Adipose tissue (tissue), 3 donors: ENCODE results near the gene TBC1D14. TPM values are rescaled to one million over a fixed set of nuclear protein-coding genes. Genes with fewer than 3 reads are reported as not detected.
A peak's percentile ranks its signal among the peaks of the same experiment; 100 is the strongest.
"Not testable (repeated sequence)": the region's sequence is repeated elsewhere in the genome, so short reads cannot be mapped to it uniquely, and the experiment has no call there.

ENCODE experiments used
- H3K27ac ChIP-seq: one replicate; pipeline ENCODE4 v1.5.1; 2013; ENCODE audit warnings: low read depth, low read length
- WGBS, 3 donors: extraction: QIAGEN DNeasy Blood & Tissue Kit; methylation state at CpG; one replicate each; pipeline ENCODE4 v1.1.7; 2013; 5-methylcytosine and 5-hydroxymethylcytosine counted together
- polyA plus RNA-seq, 3 donors: library from polyadenylated mRNA; stranded (reverse); fragments of 200-250 nt; gene quantifications; one replicate each; pipeline ENCODE4 v1.2.3, GENCODE V29; 2013
- donor health status: healthy with polysubstance abuse.
- donor health status: Bipolar disorder and iron deficiency.
- donor health status: healthy.

Gene TBC1D14
- polyA plus RNA-seq, 3 donors: 12.2 to 22.9 (median 22.9) TPM

GRCh38 chr4:6974138-6974848, 64.7 kb downstream of the TBC1D14 start:
- no peak overlapping the region for H3K27ac ChIP-seq
- WGBS, 3 donors: 21 to 29% (median 22%) methylated on average over 7 of the region's 7 CpGs

DNA sequence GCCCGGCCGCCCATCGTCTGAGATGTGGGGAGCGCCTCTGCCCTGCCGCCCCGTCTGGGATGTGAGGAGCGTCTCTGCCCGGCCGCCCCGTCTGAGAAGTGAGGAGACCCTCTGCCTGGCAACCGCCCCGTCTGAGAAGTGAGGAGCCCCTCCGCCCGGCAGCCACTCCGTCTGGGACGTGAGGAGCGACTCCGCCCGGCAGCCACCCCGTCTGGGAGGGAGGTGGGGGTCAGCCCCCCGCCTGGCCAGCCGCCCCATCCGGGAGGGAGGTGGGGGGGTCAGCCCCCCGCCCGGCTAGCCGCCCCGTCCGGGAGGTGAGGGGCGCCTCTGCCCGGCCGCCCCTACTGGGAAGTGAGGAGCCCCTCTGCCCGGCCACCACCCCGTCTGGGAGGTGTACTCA, 68.2 kb downstream of the TBC1D14 start:
- not testable (repeated sequence) for H3K27ac ChIP-seq
- WGBS, 3 donors: 95 to 100% methylated on average over 3 to 14 of the region's 33 CpGs; no CpG with 5 or more reads in 1 of the 3 donors

GRCh38 chr4:6983544-6984142, 74.0 kb downstream of the TBC1D14 start:
- no peak overlapping the region for H3K27ac ChIP-seq
- WGBS, 3 donors: 60 to 83% (median 76%) methylated on average over 4 of the region's 4 CpGs

GRCh38 chr4:6984612-6985425, 75.2 kb downstream of the TBC1D14 start:
- WGBS, 3 donors: 65 to 89% (median 88%) methylated on average over 13 of the region's 13 CpGs

DNA sequence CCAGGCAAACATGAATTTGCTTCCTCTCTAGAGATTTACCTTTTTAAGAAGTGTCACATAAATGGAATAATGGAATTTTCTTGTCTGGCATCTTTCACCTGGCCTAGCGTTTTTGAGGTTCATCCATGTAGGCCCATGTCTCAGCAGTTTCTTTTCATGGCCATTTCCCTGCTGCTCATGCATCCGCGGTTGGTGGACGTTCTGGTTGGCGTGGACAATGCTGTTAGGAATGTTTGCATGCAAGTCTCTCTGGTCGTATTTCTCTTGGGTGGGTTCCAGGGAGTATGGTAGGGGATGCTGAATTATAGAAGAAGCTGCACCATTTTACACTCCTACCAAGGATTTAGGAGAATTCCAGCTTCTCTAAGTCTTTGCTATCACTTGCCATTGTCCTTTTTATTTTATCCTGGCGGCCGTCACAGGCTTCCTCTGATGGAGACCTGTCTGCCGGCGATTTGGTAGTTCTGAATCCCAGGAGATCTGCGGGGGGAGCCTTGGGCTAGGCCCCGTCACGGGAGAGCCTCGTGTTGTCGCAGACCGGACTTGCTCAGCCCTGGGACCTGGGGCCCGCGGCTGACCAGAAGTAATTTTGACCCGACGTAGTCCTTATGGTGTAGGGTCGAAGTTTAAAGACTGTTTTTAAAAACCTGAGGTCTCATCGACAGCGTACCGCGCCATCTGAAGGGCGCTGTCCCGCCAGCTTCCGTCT, 76.6 kb downstream of the TBC1D14 start:
- peak overlapping the region; percentile 58 for H3K27ac ChIP-seq
- 5 to 6% (median 5%) methylated on average over 28 of the region's 28 CpGs for WGBS, 3 donors

More at GRCh38 chr4:6984612-6985425, 75.2 kb downstream of the TBC1D14 start:
- no peak overlapping the region for H3K27ac ChIP-seq

DNA sequence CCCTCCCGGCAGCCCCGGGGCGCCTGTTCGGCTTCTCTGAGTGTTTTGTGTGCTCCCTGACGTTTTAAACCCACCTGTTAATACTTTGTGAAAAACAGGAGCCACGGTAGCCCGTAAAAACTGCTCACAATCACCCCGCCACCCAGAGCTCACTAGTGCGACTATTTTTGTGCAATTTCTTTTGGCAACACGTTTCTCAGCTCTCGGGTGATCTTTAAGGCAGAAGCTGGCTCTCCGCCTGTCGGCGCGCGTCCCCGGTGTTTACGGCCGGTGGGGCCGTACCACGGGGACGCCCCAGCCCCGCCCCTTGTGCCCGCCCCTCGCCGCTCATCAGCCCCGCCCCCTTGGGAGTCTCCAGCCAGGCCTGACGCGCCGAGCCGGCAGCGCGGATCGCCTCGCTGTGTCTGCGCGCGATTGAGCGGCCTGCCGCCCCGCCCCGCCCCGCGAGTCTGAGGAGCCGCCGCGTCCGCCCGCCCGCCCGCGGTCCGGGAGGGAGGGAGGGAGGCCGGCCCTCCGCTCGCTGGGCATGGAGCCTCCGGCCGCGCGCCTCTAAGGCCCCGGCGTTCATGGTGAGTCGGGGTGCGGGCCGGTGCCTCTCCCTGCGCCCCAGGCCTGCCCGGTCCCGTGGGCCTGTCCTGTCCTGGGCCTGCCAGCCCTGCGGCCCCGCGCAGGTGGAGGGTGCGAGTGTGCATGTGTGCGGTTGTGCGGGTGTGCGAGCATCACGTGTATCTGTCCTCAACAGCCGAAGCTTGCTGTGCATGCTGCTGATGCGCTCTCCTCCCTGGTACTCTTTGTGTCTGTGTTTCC, 77.4 kb downstream of the TBC1D14 start:
- 0% methylated on average over 46 to 73 of the region's 78 CpGs for WGBS, 3 donors
- H3K27ac ChIP-seq: peak overlapping the region; percentile 58

GRCh38 chr4:6987588-6987961, 77.9 kb downstream of the TBC1D14 start:
- H3K27ac ChIP-seq: no peak overlapping the region

GRCh38 chr4:6988016-6988715, 78.5 kb downstream of the TBC1D14 start:
- 59 to 67% (median 62%) methylated on average over 13 of the region's 13 CpGs for WGBS, 3 donors
- no peak overlapping the region for H3K27ac ChIP-seq

More at GRCh38 chr4:6987588-6987961, 77.9 kb downstream of the TBC1D14 start:
- WGBS, 3 donors: 2 to 5% (median 4%) methylated on average over 17 of the region's 17 CpGs

- no peak overlapping the region for H3K27ac ChIP-seq
- 74 to 80% (median 79%) methylated on average over 10 of the region's 10 CpGs for WGBS, 3 donors
Measured at GRCh38 chr4:6989331-6989923, 79.8 kb downstream of the TBC1D14 start.

DNA sequence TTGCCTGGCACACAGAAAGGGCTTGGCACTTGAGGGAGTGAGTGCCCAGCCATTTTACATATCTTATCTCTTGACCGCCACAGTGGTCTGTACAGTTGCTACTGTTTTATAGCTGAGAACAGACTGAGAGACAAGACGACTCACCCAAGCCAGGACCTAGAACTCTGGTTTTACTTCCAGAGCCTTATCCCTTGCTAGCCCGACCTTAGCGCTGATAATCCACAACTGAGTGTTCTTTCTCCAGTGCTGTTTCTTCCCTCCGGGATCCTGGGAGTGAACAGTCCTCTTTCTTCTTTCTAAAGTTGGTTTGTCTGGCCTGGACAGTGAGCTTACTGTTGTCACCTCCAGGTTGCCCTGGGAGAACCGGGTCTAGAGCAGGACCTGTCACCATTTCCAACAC, 81.0 kb downstream of the TBC1D14 start:
- no peak overlapping the region for H3K27ac ChIP-seq
- WGBS, 3 donors: 73 to 92% (median 89%) methylated on average over 6 of the region's 6 CpGs

GRCh38 chr4:6991249-6991648, 81.6 kb downstream of the TBC1D14 start:
- WGBS, 3 donors: 75 to 89% (median 83%) methylated on average over 11 of the region's 11 CpGs
- no peak overlapping the region for H3K27ac ChIP-seq

DNA sequence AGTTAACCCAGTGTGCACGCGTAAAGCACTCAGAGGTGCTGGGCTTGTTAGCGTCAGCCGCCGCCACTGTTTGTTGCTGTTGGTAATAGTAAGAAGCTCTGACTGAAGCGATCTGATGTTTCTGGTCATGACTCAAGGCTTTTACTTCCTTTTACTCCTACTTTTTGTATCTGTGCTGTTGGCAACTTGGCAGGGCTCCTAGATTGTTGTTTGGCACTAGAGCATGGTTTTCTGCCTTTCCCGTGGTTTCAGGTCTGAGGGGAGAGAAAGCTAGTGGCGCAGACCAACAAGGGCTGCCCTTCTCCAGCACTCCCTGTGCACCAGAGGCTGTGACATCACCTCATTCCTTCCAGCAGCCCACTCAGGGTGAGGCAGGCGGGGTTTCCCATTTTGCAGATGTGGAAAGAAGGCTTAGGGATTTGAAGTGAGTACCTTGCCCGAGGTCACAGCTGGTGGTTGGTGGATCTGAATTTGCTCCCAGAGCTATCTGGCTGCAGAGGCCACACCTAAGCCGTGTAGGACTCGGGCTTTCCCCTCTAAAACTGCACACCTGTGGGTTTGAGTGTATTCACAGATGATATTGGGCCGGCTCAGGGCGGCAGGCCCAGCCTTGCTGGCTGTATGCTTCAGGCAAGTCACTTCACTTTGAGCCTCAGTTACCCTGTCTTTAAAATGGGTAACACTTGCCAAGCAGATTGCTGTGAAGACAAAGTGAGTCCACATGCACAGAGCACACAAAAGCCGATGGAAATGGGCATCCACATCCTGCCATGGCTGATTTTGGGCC, 82.3 kb downstream of the TBC1D14 start:
- H3K27ac ChIP-seq: no peak overlapping the region
- WGBS, 3 donors: 44 to 56% (median 52%) methylated on average over 15 of the region's 15 CpGs

- no peak overlapping the region for H3K27ac ChIP-seq
- 62 to 89% (median 82%) methylated on average over 15 of the region's 15 CpGs for WGBS, 3 donors
Measured at GRCh38 chr4:6992728-6993677, 83.4 kb downstream of the TBC1D14 start.

- 95 to 97% (median 95%) methylated on average over 12 of the region's 12 CpGs for WGBS, 3 donors
- no peak overlapping the region for H3K27ac ChIP-seq
Measured at GRCh38 chr4:6996481-6996880, 86.9 kb downstream of the TBC1D14 start.
